ENCODE results near the gene CPE. TPM values are rescaled to one million over a fixed set of nuclear protein-coding genes. Genes with fewer than 3 reads are reported as not detected.

Gene CPE
- total RNA-seq, 4 donors from 2014 or later: 126 to 272 (median 201) TPM

- Histone ChIP-seq H3K9me3 (no peaks in the 10 kb centered on the region), H3K27ac (no peak overlapping the region), H3K4me1 (peaks cover 0 to 5% (median 0%) of the 10 kb centered on the region in 3 donors), H3K27me3 (no peaks in the 10 kb centered on the region), H3K4me3 (no peak overlapping the region), H3K36me3 (no peaks in the 10 kb centered on the region)
- ATAC-seq: no peak
- 94 to 98% methylated on average over 10 of the region's 10 CpGs for WGBS, 2 donors (ENCODE audit: low coverage in 1 of 2)
- no peak for TF ChIP-seq POLR2AphosphoS5 (IDR thresholded peaks at IDR 0.05)
- TF ChIP-seq POLR2A (IDR thresholded peaks at IDR 0.05): no peak
- no peak for TF ChIP-seq EP300 (IDR thresholded peaks at IDR 0.05)
- TF ChIP-seq CTCF (IDR thresholded peaks at IDR 0.05): no peak
Measured at GRCh38 chr4:165541851-165542459, 163.1 kb downstream of the CPE start.

- no peak for ATAC-seq
- TF ChIP-seq POLR2A (IDR thresholded peaks at IDR 0.05): no peak
- TF ChIP-seq CTCF (IDR thresholded peaks at IDR 0.05): no peak
- no peak for TF ChIP-seq POLR2AphosphoS5 (IDR thresholded peaks at IDR 0.05)
- no peak for TF ChIP-seq EP300 (IDR thresholded peaks at IDR 0.05)
- Histone ChIP-seq H3K4me1 (no peaks in the 10 kb centered on the region), H3K27me3 (no peaks in the 10 kb centered on the region), H3K36me3 (no peaks in the 10 kb centered on the region), H3K9me3 (no peaks in the 10 kb centered on the region), H3K4me3 (no peak overlapping the region), H3K27ac (no peak overlapping the region)
- 52 to 67% methylated on average over 2 of the region's 2 CpGs for WGBS, 2 donors (ENCODE audit: low coverage in 1 of 2)
Measured at GRCh38 chr4:165542476-165542875, 163.7 kb downstream of the CPE start.

Small RNAs within 50 kb of the gene (small RNA-seq; reads per million reads assigned to genes)
- 0 to 0.89 (median 0.59) reads per million in 4 donors for gene MIR578
- gene SCGB1D5P: 0 reads per million in 4 donors

Other genes with a start within 250 kb of the CPE start
- 10 to 100 TPM; 25.0 to 35.1 (median 31.1) TPM for gene KLHL2, start 171.4 kb upstream of the CPE start, total RNA-seq
- 10 to 100 TPM; 10.4 to 34.7 (median 13.9) TPM for gene MSMO1, start 51.3 kb upstream of the CPE start, total RNA-seq